Testis (tissue), 2 donors: ENCODE results near the gene IFI27L2.

ENCODE experiments used
- CTCF ChIP-seq, 3 experiments: fragments of 450-650 bp in 2 of 3; fragments of 200-600 bp in 1 of 3; sonication (generic) in 1 of 3; IDR thresholded peaks; one replicate each; pipeline ENCODE4 v1.5.1; 2016 to 2019; ENCODE audit warnings: antibody characterized with exemption in 3 of 3, mild to moderate bottlenecking in 2 of 3, moderate library complexity in 1 of 3
- POLR2A ChIP-seq: fragments of 450-650 bp; IDR thresholded peaks from one replicate; pipeline ENCODE4 v1.6.1; 2017; ENCODE audit warnings: antibody characterized with exemption, mild to moderate bottlenecking, moderate library complexity

- TF ChIP-seq CTCF (IDR thresholded peaks at IDR 0.05) (no peak), POLR2A (no peak)
These were observed 47.4 kb upstream of the IFI27L2 start for GRCh38 chr14:94176808-94177207.
